ENCODE data around the gene HCAR3.

DNA sequence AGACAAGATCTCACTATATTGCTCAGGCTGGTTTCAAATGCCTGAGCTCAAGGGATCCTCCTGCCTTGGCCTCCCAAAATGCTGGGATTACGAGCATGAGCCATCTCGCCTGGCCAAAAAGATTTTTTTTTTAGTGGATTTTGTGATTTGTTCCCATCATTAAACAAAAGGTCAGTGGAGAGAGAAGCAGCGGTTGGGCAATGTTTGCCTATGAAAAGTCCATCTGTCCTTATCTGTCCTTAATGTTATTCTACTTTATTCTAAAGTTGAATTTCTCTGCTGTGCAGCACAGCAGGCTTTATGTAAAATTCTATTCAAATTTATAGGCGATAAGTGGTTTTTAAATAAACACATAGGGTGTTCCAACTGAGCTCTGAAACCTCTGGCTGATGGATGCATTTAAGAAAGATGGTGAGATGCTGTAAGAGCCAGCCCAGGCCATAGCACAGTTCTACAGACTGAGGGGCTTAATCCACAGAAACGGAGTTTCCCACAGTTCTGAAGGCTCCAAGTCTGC, 32.3 kb downstream of the HCAR3 start:
- TF ChIP-seq MAX (IDR thresholded peaks at IDR 0.05) (no peak), RAD21 (IDR thresholded peaks at IDR 0.05; ENCODE audit: low read depth) (no peak), EGR1 (IDR thresholded peaks at IDR 0.05) (no peak), YY1 (IDR thresholded peaks at IDR 0.05; ENCODE audit: low read depth) (no peak), CREB1 (IDR thresholded peaks at IDR 0.05; ENCODE audit: low read depth) (no peak), TAF1 (IDR thresholded peaks at IDR 0.05; ENCODE audit: low read depth) (no peak), TCF12 (IDR thresholded peaks at IDR 0.05; ENCODE audit: low read depth) (no peak), CEBPB (IDR thresholded peaks at IDR 0.05) (no peak), FOXM1 (IDR thresholded peaks at IDR 0.05; ENCODE audit: borderline replicate concordance, low read depth) (no peak)

Data from Ishikawa (cell line).